Suprapubic skin (tissue), 4 donors: ENCODE results near the gene KCMF1. TPM values are rescaled to one million over a fixed set of nuclear protein-coding genes. Genes with fewer than 3 reads are reported as not detected.

ENCODE experiments used
- DNase-seq, 2 donors: peaks; one replicate each; pipeline ENCODE4 v3.0.0-alpha.2; 2019; ENCODE audit warnings: low spot score in 2 of 2
- H3K27ac ChIP-seq: fragments of 200-600 bp; sonication (generic); one replicate; pipeline ENCODE4 v1.5.1; 2019
- H3K27me3 ChIP-seq: fragments of 200-600 bp; sonication (generic); one replicate; pipeline ENCODE4 v1.5.1; 2019
- H3K36me3 ChIP-seq: fragments of 200-600 bp; sonication (generic); one replicate; pipeline ENCODE4 v1.5.1; 2019
- H3K4me1 ChIP-seq: fragments of 200-600 bp; sonication (generic); one replicate; pipeline ENCODE4 v1.5.1; 2019
- H3K4me3 ChIP-seq: fragments of 200-600 bp; sonication (generic); one replicate; pipeline ENCODE4 v1.5.1; 2019; ENCODE audit warnings: mild to moderate bottlenecking
- H3K9me3 ChIP-seq: fragments of 200-600 bp; sonication (generic); one replicate; pipeline ENCODE4 v1.5.1; 2019
- EP300 ChIP-seq: sonication (generic); formaldehyde crosslinking; IDR thresholded peaks from one replicate; pipeline ENCODE4 v1.6.1; 2017; ENCODE audit warnings: antibody characterized with exemption
- POLR2A ChIP-seq, 2 donors: fragments of 450-650 bp; IDR thresholded peaks; one replicate each; pipeline ENCODE4 v1.6.1; 2017; ENCODE audit warnings: antibody characterized with exemption in 2 of 2, mild to moderate bottlenecking in 2 of 2, moderate library complexity in 2 of 2
- POLR2AphosphoS5 ChIP-seq, 3 donors: sonication (generic); formaldehyde crosslinking; IDR thresholded peaks; one replicate each; pipeline ENCODE4 v1.6.1; 2017; ENCODE audit warnings: antibody characterized with exemption in 3 of 3
- WGBS: methylation state at CpG from one replicate; pipeline ENCODE4 v1.1.5; 2018; 5-methylcytosine and 5-hydroxymethylcytosine counted together
- total RNA-seq, 4 donors: library from RNA; depleted of rRNA; stranded (reverse); fragments of >200 nt; gene quantifications; one replicate each; pipeline ENCODE4 v1.1.0, GENCODE V29; 2016
- TF ChIP-seq, protein P1 (sequence below), 2 donors: fragments of 200-600 bp in 1 of 2; fragments of 450-650 bp in 1 of 2; sonication (generic) in 1 of 2; IDR thresholded peaks; one replicate each; pipeline ENCODE4 v1.5.1; 2016 to 2019; ENCODE audit warnings: antibody characterized with exemption in 2 of 2, mild to moderate bottlenecking in 1 of 2, moderate library complexity in 1 of 2

The KCMF1 gene
- total RNA-seq, 4 donors from 2014 or later: 23.5 to 42.6 (median 29.3) TPM

DNA sequence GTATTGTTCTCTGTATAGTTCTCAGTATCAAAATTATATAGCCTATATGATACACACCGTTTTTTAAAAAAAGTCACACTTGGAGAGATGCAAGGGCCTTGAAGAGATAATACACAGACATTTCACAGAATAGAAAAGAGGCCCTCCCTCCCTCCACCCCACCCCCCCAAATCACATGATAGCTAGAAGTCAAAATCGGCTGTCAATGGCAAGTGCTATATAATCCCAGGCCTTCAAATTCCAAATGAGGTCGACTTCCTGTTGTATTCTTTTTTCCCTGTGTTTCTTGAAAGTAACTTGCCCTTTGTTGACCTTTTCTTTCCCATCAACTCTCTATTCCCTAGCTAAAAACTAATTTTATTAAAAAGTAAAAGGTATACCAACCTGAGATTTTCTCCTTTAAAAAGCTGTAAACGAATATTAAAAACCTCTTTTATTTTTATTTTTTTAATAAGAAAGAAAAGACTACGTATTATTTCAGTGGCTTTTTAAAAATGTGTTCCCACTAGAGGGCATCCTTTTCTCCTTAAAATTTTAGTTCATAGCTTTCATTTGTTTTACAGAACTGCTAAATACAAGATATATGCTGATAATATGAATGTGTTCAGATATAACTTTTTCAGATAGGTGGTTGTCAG is 46.6 kb downstream of the KCMF1 start:
- peaks cover 4% of the 10 kb centered on the region for H3K36me3 ChIP-seq
- DNase-seq: no peak
- H3K4me1 ChIP-seq: peaks cover 33% of the 10 kb centered on the region
- H3K9me3 ChIP-seq: no peaks in the 10 kb centered on the region
- no peak overlapping the region for H3K27ac ChIP-seq
- no peak for TF ChIP-seq EP300
- TF ChIP-seq, protein P1, sequence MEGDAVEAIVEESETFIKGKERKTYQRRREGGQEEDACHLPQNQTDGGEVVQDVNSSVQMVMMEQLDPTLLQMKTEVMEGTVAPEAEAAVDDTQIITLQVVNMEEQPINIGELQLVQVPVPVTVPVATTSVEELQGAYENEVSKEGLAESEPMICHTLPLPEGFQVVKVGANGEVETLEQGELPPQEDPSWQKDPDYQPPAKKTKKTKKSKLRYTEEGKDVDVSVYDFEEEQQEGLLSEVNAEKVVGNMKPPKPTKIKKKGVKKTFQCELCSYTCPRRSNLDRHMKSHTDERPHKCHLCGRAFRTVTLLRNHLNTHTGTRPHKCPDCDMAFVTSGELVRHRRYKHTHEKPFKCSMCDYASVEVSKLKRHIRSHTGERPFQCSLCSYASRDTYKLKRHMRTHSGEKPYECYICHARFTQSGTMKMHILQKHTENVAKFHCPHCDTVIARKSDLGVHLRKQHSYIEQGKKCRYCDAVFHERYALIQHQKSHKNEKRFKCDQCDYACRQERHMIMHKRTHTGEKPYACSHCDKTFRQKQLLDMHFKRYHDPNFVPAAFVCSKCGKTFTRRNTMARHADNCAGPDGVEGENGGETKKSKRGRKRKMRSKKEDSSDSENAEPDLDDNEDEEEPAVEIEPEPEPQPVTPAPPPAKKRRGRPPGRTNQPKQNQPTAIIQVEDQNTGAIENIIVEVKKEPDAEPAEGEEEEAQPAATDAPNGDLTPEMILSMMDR (IDR thresholded peaks at IDR 0.05): peak in 1 of 2 donors; percentile 12
- H3K4me3 ChIP-seq: no peak overlapping the region
- no peaks in the 10 kb centered on the region for H3K27me3 ChIP-seq
- WGBS: 24% methylated on average over 5 of the region's 5 CpGs

GRCh38 chr2:85018049-85018447 is 47.1 kb downstream of the KCMF1 start:
- peaks cover 29% of the 10 kb centered on the region for H3K4me1 ChIP-seq
- TF ChIP-seq, protein P1 (IDR thresholded peaks at IDR 0.05): no peak
- TF ChIP-seq POLR2AphosphoS5 (IDR thresholded peaks at IDR 0.05) (no peak), EP300 (no peak), POLR2A (IDR thresholded peaks at IDR 0.05) (no peak)
- H3K27me3 ChIP-seq: no peaks in the 10 kb centered on the region
- H3K9me3 ChIP-seq: no peaks in the 10 kb centered on the region
- WGBS: 83% methylated on average over 8 of the region's 8 CpGs
- H3K27ac ChIP-seq: no peak overlapping the region
- H3K36me3 ChIP-seq: peaks cover 4% of the 10 kb centered on the region
- DNase-seq: no peak
- no peak overlapping the region for H3K4me3 ChIP-seq

- Histone ChIP-seq H3K4me3 (no peak overlapping the region), H3K27me3 (no peaks in the 10 kb centered on the region), H3K4me1 (peaks cover 29% of the 10 kb centered on the region), H3K9me3 (no peaks in the 10 kb centered on the region), H3K27ac (no peak overlapping the region), H3K36me3 (peaks cover 4% of the 10 kb centered on the region)
- no peak for DNase-seq
- TF ChIP-seq, protein P1 (IDR thresholded peaks at IDR 0.05): no peak
- no peak for TF ChIP-seq EP300
- TF ChIP-seq POLR2A (IDR thresholded peaks at IDR 0.05): no peak
- TF ChIP-seq POLR2AphosphoS5 (IDR thresholded peaks at IDR 0.05): no peak
Observed at GRCh38 chr2:85019121-85019520, 48.2 kb downstream of the KCMF1 start.

DNA sequence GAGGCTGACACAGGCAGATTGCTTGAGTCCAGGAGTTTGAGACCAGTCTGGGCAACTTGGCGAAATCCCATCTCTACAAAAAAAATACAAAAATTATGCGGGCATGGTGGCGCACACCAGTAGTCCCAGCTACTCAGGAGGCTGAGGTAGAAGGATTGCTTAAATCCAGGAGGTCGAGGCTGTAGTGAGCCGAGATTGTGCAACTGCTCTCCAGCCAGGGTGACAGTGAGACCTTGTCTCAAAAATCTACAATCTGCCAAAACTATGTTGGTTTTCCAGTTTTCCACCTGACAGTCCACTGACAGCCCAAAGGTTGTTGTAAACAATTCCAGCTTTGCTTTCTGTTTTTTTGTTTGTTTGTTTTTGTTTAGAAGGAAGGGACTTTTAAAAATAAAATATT is 51.3 kb downstream of the KCMF1 start:
- TF ChIP-seq EP300 (no peak), POLR2AphosphoS5 (IDR thresholded peaks at IDR 0.05) (no peak), POLR2A (IDR thresholded peaks at IDR 0.05) (no peak)
- TF ChIP-seq, protein P1 (IDR thresholded peaks at IDR 0.05): no peak
- DNase-seq: no peak
- Histone ChIP-seq H3K4me3 (no peak overlapping the region), H3K36me3 (peaks cover 4% of the 10 kb centered on the region), H3K4me1 (peaks cover 7% of the 10 kb centered on the region), H3K9me3 (no peaks in the 10 kb centered on the region), H3K27ac (no peak overlapping the region), H3K27me3 (no peaks in the 10 kb centered on the region)
- WGBS: 98% methylated on average over 5 of the region's 5 CpGs

DNA sequence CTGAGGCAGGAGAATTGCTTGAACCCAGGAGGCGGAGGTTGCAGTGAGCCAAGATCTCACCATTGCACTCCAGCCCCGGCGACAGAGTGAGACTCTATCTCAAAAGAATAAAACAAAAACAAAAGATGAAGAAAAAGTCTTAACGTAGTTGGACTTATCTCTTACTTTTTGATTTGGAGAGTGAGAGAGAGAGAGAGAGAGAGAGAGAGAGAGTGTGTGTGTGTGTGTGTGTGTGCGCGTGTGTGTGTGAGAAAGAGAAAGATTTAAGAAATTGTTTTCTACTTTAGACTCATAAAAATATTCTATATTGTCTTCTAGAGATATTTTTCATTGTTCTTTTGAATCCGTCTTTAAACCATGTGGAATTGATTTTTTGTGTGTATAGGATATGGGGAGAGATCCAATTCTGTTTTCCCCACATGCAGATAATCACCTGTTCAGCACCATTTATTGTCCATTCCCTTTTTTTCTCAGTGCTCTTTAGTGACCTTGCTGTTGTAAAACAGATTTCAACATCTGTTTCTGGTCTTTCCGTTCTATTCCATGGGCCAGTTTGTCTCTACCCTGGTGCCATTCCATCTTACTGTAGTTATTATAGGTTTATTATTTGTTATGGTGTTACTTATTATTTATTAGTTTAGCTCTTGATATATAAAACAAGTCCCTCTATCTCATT is 53.5 kb downstream of the KCMF1 start:
- Histone ChIP-seq H3K4me1 (no peaks in the 10 kb centered on the region), H3K9me3 (no peaks in the 10 kb centered on the region), H3K4me3 (no peak overlapping the region), H3K27ac (no peak overlapping the region), H3K36me3 (peaks cover 18% of the 10 kb centered on the region), H3K27me3 (no peaks in the 10 kb centered on the region)
- 91% methylated on average over 8 of the region's 8 CpGs for WGBS
- no peak for DNase-seq
- TF ChIP-seq, protein P1 (IDR thresholded peaks at IDR 0.05): no peak
- no peak for TF ChIP-seq EP300
- TF ChIP-seq POLR2AphosphoS5 (IDR thresholded peaks at IDR 0.05): no peak
- TF ChIP-seq POLR2A (IDR thresholded peaks at IDR 0.05): no peak
